HCT116 (cell line): ENCODE data around the gene TAF12. TPM values are rescaled to one million over a fixed set of nuclear protein-coding genes. Genes with fewer than 3 reads are reported as not detected.

Experiments
- ATAC-seq: fragments of 200-7000 bp; cut with Tn5 transposase; 2 replicates; pipeline ENCODE4 v1.9.1; 2020; ENCODE audit warnings: mild to moderate bottlenecking, moderate library complexity
- BruUV-seq: library from RNA; stranded (reverse); fragments of 400-500 nt; replicated peaks from 2 replicates; lab custom pipeline; 2021; lab: Mats Ljungman, UMichigan
- CTCF ChIA-PET: fragments of 300-600 bp; sonication (Branson Sonifier 250); formaldehyde crosslinking; loops from one replicate; lab custom pipeline; 2021; ENCODE audit warnings: antibody characterized with exemption; lab: Charles Lee
- POLR2A ChIA-PET: fragments of 300-600, 350-600 bp; sonication (Branson Sonifier 250); formaldehyde crosslinking; loops from one replicate; lab custom pipeline; 2021; ENCODE audit warnings: antibody characterized with exemption; lab: Charles Lee
- RAD21 ChIA-PET, 2 experiments: fragments of 300-600 bp; sonication (Branson Sonifier 250); formaldehyde crosslinking; loops; one replicate each; lab custom pipeline; 2023; ENCODE audit warnings: low total read pairs in 2 of 2; ENCODE audit not compliant: uncharacterized antibody in 2 of 2, unreplicated experiment in 2 of 2, low non-redundant PET in 1 of 2; lab: Charles Lee
- DNase-seq: peaks from one replicate; pipeline ENCODE4 v3.0.0-alpha.2; 2010; ENCODE audit warnings: low read depth, low spot score
- H2AFZ ChIP-seq: fragments of 200-600 bp; shearing (Covaris generic), sonication (generic); 2 replicates; pipeline ENCODE4 v1.6.1; 2017; ENCODE audit warnings: low read depth, mixed run types, mixed read lengths, antibody characterized with exemption, low read length; ENCODE audit not compliant: poor library complexity, severe bottlenecking
- H3K27ac ChIP-seq: 2 replicates; pipeline ENCODE4 v1.5.1; 2012; ENCODE audit warnings: low read depth, low read length
- H3K27me3 ChIP-seq: fragments of 200-600 bp; sonication (generic); 2 replicates; pipeline ENCODE4 v1.6.1; 2016; ENCODE audit warnings: mixed run types, low read length, mixed read lengths; ENCODE audit not compliant: insufficient read depth
- H3K36me3 ChIP-seq, 2 experiments: fragments of 200-500 bp in 1 of 2; fragments of 200-600 bp in 1 of 2; sonication (Bioruptor generic) in 1 of 2; sonication (generic) in 1 of 2; 2 replicates each; pipeline versions ENCODE4 v1.5.1 to v1.6.1; 2014 to 2016; ENCODE audit warnings: low read length in 2 of 2, inconsistent platforms in 1 of 2, mixed read lengths in 1 of 2, mixed run types in 1 of 2; ENCODE audit not compliant: insufficient read depth in 2 of 2, control insufficient read depth in 1 of 2
- H3K4me1 ChIP-seq, 2 experiments: fragments of 200-600 bp in 1 of 2; sonication (generic) in 1 of 2; 2 replicates each; pipeline versions ENCODE4 v1.5.1 to v1.6.1; 2012 to 2017; ENCODE audit warnings: low read length in 2 of 2, inconsistent platforms in 1 of 2, mild to moderate bottlenecking in 1 of 2, mixed read lengths in 1 of 2, mixed run types in 1 of 2, moderate library complexity in 1 of 2; ENCODE audit not compliant: insufficient read depth in 2 of 2, control insufficient read depth in 1 of 2
- H3K4me2 ChIP-seq: fragments of 200-600 bp; sonication (generic); 2 replicates; pipeline ENCODE4 v1.6.1; 2017; ENCODE audit warnings: mixed run types, low read length, mixed read lengths
- H3K4me3 ChIP-seq, 2 experiments: fragments of 200-600 bp in 1 of 2; sonication (generic) in 1 of 2; replicated peaks in 1 of 2; 2 replicates each; pipeline ENCODE4 v1.5.1; 2011 to 2016; ENCODE audit warnings: low read length in 2 of 2, control low read depth in 1 of 2, low read depth in 1 of 2, mild to moderate bottlenecking in 1 of 2, mixed read lengths in 1 of 2, mixed run types in 1 of 2
- H3K79me2 ChIP-seq: fragments of 200-600 bp; sonication (generic); 2 replicates; pipeline ENCODE4 v1.6.1; 2017; ENCODE audit warnings: mild to moderate bottlenecking, mixed run types, low read length, moderate library complexity, mixed read lengths; ENCODE audit not compliant: insufficient read depth
- H3K9ac ChIP-seq: fragments of 200-600 bp; sonication (generic); 2 replicates; pipeline ENCODE4 v1.6.1; 2016; ENCODE audit warnings: low read length, mixed read lengths
- H3K9me2 ChIP-seq: fragments of 200-600 bp; sonication (generic), shearing (Covaris generic); 2 replicates; pipeline ENCODE4 v1.6.1; 2017; ENCODE audit warnings: mixed run types, mild to moderate bottlenecking, moderate library complexity; ENCODE audit not compliant: insufficient read depth
- H3K9me3 ChIP-seq, 2 experiments: fragments of 200-500 bp in 1 of 2; fragments of 200-600 bp in 1 of 2; sonication (Bioruptor generic) in 1 of 2; sonication (generic) in 1 of 2; 2 replicates each; pipeline ENCODE4 v1.6.1; 2014 to 2017; ENCODE audit warnings: low read length in 2 of 2, mixed read lengths in 2 of 2, inconsistent platforms in 1 of 2, low read depth in 1 of 2, mild to moderate bottlenecking in 1 of 2, mixed run types in 1 of 2, moderate library complexity in 1 of 2; ENCODE audit not compliant: control insufficient read depth in 1 of 2, insufficient read depth in 1 of 2
- H4K20me1 ChIP-seq: fragments of 200-600 bp; sonication (generic), shearing (Covaris generic); 2 replicates; pipeline ENCODE4 v1.6.1; 2017; ENCODE audit warnings: mixed run types, mild to moderate bottlenecking, moderate library complexity; ENCODE audit not compliant: insufficient read depth
- CEBPB ChIP-seq: IDR thresholded peaks from 2 replicates; pipeline ENCODE4 v1.6.1; 2012; ENCODE audit warnings: low read depth
- CTCF ChIP-seq, 3 experiments: fragments of 200-600 bp in 1 of 3; sonication (generic) in 1 of 3; IDR thresholded peaks in 2 of 3; conservative IDR thresholded peaks in 1 of 3; 2 replicates each; pipeline ENCODE4 v1.5.1; 2012 to 2017; ENCODE audit warnings: low read depth in 2 of 3, low read length in 2 of 3, antibody characterized with exemption in 1 of 3, borderline replicate concordance in 1 of 3, control low read depth in 1 of 3, mild to moderate bottlenecking in 1 of 3, mixed read lengths in 1 of 3, mixed run types in 1 of 3, moderate library complexity in 1 of 3; ENCODE audit not compliant: insufficient read depth in 1 of 3
- ELF1 ChIP-seq: IDR thresholded peaks from 2 replicates; pipeline ENCODE4 v1.6.1; 2012; ENCODE audit warnings: low read depth, borderline replicate concordance
- EZH2 ChIP-seq: fragments of 200-600 bp; sonication (generic); IDR thresholded peaks from 2 replicates; pipeline ENCODE4 v1.6.1; 2017; ENCODE audit warnings: antibody characterized with exemption, mixed run types
- EZH2phosphoT487 ChIP-seq: fragments of 200-600 bp; IDR thresholded peaks from 2 replicates; pipeline ENCODE4 v1.6.1; 2018; ENCODE audit warnings: antibody characterized with exemption, borderline replicate concordance
- FOSL1 ChIP-seq: IDR thresholded peaks from 2 replicates; pipeline ENCODE4 v1.6.1; 2012; ENCODE audit warnings: low read depth
- JUND ChIP-seq: IDR thresholded peaks from 2 replicates; pipeline ENCODE4 v1.6.1; 2012
- POLR2A ChIP-seq: IDR thresholded peaks from 2 replicates; pipeline ENCODE4 v1.7.0; 2011; ENCODE audit warnings: borderline replicate concordance; ENCODE audit not compliant: insufficient read depth, insufficient read length; ENCODE audit errors: extremely low read depth
- RAD21 ChIP-seq: IDR thresholded peaks from 2 replicates; pipeline ENCODE4 v1.6.1; 2012; ENCODE audit warnings: low read depth, mild to moderate bottlenecking
- REST ChIP-seq: IDR thresholded peaks from 2 replicates; pipeline ENCODE4 v1.6.1; 2012; ENCODE audit warnings: low read depth
- SIN3A ChIP-seq: IDR thresholded peaks from 2 replicates; pipeline ENCODE4 v1.6.1; 2012; ENCODE audit warnings: low read depth
- SP1 ChIP-seq: IDR thresholded peaks from 2 replicates; pipeline ENCODE4 v1.6.1; 2012; ENCODE audit warnings: low read depth
- SRF ChIP-seq: IDR thresholded peaks from 2 replicates; pipeline ENCODE4 v1.6.1; 2012; ENCODE audit warnings: low read depth
- YY1 ChIP-seq: IDR thresholded peaks from 2 replicates; pipeline ENCODE4 v1.6.1; 2011; ENCODE audit warnings: low read length, low read depth, moderate library complexity, mild to moderate bottlenecking; ENCODE audit not compliant: insufficient replicate concordance; ENCODE audit errors: extremely low read depth
- ZBTB33 ChIP-seq: IDR thresholded peaks from 2 replicates; pipeline ENCODE4 v1.6.1; 2011; ENCODE audit warnings: mild to moderate bottlenecking, low read length, moderate library complexity; ENCODE audit not compliant: insufficient replicate concordance; ENCODE audit errors: extremely low read depth
- ZFX ChIP-seq: fragments of 450-650 bp; IDR thresholded peaks from 2 replicates; pipeline ENCODE4 v1.6.1; 2017
- ZNF274 ChIP-seq: fragments of 200-500 bp; sonication (Bioruptor generic); IDR thresholded peaks from 2 replicates; pipeline ENCODE4 v1.6.1; 2014; ENCODE audit warnings: mild to moderate bottlenecking, low read depth, low read length, inconsistent platforms
- intact Hi-C: fragments of 100-400 bp; cut with micrococcal nuclease; formaldehyde crosslinking; loops from 2 replicates; pipeline ENCODE4 v1.10.0; 2022
- total RNA-seq: library from RNA; stranded (reverse); gene quantifications from one replicate; pipeline ENCODE4 v1.2.1, GENCODE V29; 2021; ENCODE audit not compliant: unreplicated experiment
- TF ChIP-seq, protein P1 (sequence below): IDR thresholded peaks from 2 replicates; pipeline ENCODE4 v1.6.1; 2012

TAF12 gene
- total RNA-seq, 1 experiment from 2014 or later, result 39.0 TPM

- intact Hi-C loops, result no loop called here
- peaks cover 23 to 40% of the 10 kb centered on the region in 2 experiments; a peak in 3 of 4 replicates for H3K36me3 ChIP-seq
- CTCF ChIA-PET, result interaction anchor here (1.4 kb wide), 1 partner anchor 25 kb away, joined by 4 read pairs; no protein-coding TSS in a partner anchor
- peak; percentile 22; the same call in 1 of the 2 replicates for TF ChIP-seq SP1
- TF ChIP-seq ZBTB33, result no peak
- no peak for TF ChIP-seq YY1
- peak; percentile 14; the same call in 1 of the 2 replicates for TF ChIP-seq RAD21
- TF ChIP-seq SIN3A, result peak; percentile 44
- TF ChIP-seq POLR2A, result peak; percentile 78
- TF ChIP-seq FOSL1, result no peak; the same call in 1 of the 2 replicates
- TF ChIP-seq ZFX, result no peak
- TF ChIP-seq JUND, result peak; percentile 26; the same call in 1 of the 2 replicates
- no peak for TF ChIP-seq CTCF (IDR thresholded peaks at IDR 0.05 in 2 of 3, conservative IDR thresholded peaks at IDR 0.05 in 1 of 3; ENCODE audit: borderline replicate concordance in 1 of 3, insufficient read depth in 1 of 3, low read depth in 2 of 3, low read length in 2 of 3)
- TF ChIP-seq EZH2, result no peak
- TF ChIP-seq EZH2phosphoT487, result no peak
- no peak for TF ChIP-seq ZNF274
- TF ChIP-seq ELF1, result no peak; the same call in 1 of the 2 replicates
- TF ChIP-seq, protein P1, sequence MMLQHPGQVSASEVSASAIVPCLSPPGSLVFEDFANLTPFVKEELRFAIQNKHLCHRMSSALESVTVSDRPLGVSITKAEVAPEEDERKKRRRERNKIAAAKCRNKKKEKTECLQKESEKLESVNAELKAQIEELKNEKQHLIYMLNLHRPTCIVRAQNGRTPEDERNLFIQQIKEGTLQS, result no peak
- TF ChIP-seq SRF, result no peak
- 0 out of 2 replicates have a peak, but pooled peaks have one; percentile 18 for TF ChIP-seq CEBPB
- no peak for TF ChIP-seq REST
These were observed 64.9 kb downstream of the TAF12 start for GRCh38 chr1:28577738-28578536.

More at GRCh38 chr1:28577738-28578536, 64.9 kb downstream of the TAF12 start:
- RAD21 ChIA-PET, result no interaction called here
- no peak overlapping the region for H2AFZ ChIP-seq
- ATAC-seq (peak; percentile 16), DNase-seq (no peak)
- peaks cover 29% of the 10 kb centered on the region; the same call in 1 of the 2 replicates for H4K20me1 ChIP-seq
- BruUV-seq, result no TSS peak
- no peak overlapping the region for H3K4me2 ChIP-seq
- H3K9ac ChIP-seq, result no peak overlapping the region
- POLR2A ChIA-PET, result interaction anchor here (0.5 to 2.1 kb wide), 8 partner anchors 9 to 357 kb away, joined by 3 to 7 read pairs (median 3); partner anchors contain the start of gene TRNAU1AP
- H3K4me3 ChIP-seq, result no peak overlapping the region
- H3K4me1 ChIP-seq, result peaks cover 9 to 26% of the 10 kb centered on the region in 2 experiments; a peak in 3 of 4 replicates
- peaks cover 32% of the 10 kb centered on the region for H3K79me2 ChIP-seq
- H3K9me3 ChIP-seq, result no peaks in the 10 kb centered on the region
- peak overlapping the region; percentile 32; the same call in 1 of the 2 replicates for H3K27ac ChIP-seq
- no peaks in the 10 kb centered on the region for H3K9me2 ChIP-seq
- no peaks in the 10 kb centered on the region for H3K27me3 ChIP-seq
